Lower leg skin (tissue), 4 donors: ENCODE data around the gene WDR81. TPM values are rescaled to one million over a fixed set of nuclear protein-coding genes. Genes with fewer than 3 reads are reported as not detected.

Source experiments
- DNase-seq, 2 donors: peaks; one replicate each; pipeline ENCODE4 v3.0.0-alpha.2; 2019; ENCODE audit warnings: low spot score in 2 of 2
- H3K4me3 ChIP-seq: fragments of 200-600 bp; sonication (generic); 2 replicates; pipeline ENCODE4 v1.5.1; 2017; ENCODE audit warnings: mild to moderate bottlenecking, low read depth; ENCODE audit not compliant: poor library complexity, severe bottlenecking
- POLR2A ChIP-seq, 2 donors: fragments of 450-650 bp; IDR thresholded peaks; one replicate each; pipeline ENCODE4 v1.6.1; 2016 to 2017; ENCODE audit warnings: antibody characterized with exemption in 2 of 2, mild to moderate bottlenecking in 1 of 2, moderate library complexity in 1 of 2
- WGBS, 2 donors: methylation state at CpG; one replicate each; pipeline ENCODE4 v1.1.5; 2018; 5-methylcytosine and 5-hydroxymethylcytosine counted together
- intact Hi-C: fragments of 100-400 bp; cut with DNase I; formaldehyde crosslinking; loops from one replicate; pipeline ENCODE4 v1.15.0; 2023; ENCODE audit warnings: low total_unique reads
- total RNA-seq, 4 donors: library from RNA; depleted of rRNA; stranded (reverse); fragments of >200 nt; gene quantifications; one replicate each; pipeline ENCODE4 v1.1.0, GENCODE V29; 2016
- TF ChIP-seq, protein P1 (sequence below), 3 donors: fragments of 450-650 bp; IDR thresholded peaks; one replicate each; pipeline ENCODE4 v1.5.1; 2016; ENCODE audit warnings: antibody characterized with exemption in 3 of 3, mild to moderate bottlenecking in 3 of 3, moderate library complexity in 2 of 3

Gene WDR81
- total RNA-seq, 4 donors from 2014 or later = 42.9 to 64.4 (median 49.2) TPM

DNA sequence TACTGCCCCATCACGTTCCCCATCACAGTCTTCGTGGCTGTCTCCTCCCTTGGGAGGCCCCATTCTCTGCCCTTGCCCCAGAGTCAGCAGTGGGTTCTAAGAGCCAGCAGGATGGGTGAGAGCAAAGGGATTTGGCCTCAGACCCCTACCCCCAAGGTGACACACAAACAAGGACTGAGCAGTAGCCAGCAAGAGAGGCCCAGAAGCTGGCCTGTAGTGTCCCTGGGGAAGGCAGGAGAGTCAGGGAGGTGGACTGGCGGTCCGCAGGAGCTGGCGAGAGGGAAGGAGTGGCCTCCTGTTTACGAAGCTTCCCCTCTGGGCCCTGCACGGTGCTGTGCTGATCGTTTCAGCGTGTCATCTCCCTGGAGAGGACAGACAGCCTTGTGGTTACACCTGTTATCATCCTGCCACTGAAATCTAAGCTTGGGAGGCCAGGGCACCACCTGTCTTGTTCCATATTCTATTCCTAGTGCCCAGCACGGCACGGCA lies 8.4 kb downstream of the WDR81 start:
- TF ChIP-seq POLR2A (IDR thresholded peaks at IDR 0.05) = no peak
- TF ChIP-seq, protein P1, sequence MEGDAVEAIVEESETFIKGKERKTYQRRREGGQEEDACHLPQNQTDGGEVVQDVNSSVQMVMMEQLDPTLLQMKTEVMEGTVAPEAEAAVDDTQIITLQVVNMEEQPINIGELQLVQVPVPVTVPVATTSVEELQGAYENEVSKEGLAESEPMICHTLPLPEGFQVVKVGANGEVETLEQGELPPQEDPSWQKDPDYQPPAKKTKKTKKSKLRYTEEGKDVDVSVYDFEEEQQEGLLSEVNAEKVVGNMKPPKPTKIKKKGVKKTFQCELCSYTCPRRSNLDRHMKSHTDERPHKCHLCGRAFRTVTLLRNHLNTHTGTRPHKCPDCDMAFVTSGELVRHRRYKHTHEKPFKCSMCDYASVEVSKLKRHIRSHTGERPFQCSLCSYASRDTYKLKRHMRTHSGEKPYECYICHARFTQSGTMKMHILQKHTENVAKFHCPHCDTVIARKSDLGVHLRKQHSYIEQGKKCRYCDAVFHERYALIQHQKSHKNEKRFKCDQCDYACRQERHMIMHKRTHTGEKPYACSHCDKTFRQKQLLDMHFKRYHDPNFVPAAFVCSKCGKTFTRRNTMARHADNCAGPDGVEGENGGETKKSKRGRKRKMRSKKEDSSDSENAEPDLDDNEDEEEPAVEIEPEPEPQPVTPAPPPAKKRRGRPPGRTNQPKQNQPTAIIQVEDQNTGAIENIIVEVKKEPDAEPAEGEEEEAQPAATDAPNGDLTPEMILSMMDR (IDR thresholded peaks at IDR 0.05) = no peak
- 84 to 86% methylated on average over 11 of the region's 11 CpGs for WGBS, 2 donors
- H3K4me3 ChIP-seq = no peak overlapping the region
- intact Hi-C loops = no loop called here
- no peak for DNase-seq

DNA sequence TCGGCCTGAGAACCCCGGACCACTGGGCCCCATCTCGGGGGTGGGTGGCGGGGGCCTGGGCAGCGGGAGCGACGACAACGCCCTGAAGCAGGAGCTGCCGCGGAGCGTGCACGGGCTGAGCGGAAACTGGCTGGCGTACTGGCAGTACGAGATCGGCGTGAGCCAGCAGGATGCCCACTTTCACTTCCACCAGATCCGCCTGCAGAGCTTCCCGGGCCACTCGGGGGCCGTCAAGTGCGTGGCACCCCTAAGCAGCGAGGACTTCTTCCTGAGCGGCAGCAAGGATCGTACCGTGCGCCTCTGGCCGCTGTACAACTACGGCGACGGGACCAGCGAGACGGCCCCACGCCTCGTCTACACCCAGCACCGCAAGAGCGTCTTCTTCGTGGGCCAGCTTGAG lies 9.3 kb downstream of the WDR81 start:
- no peak for DNase-seq
- 92 to 96% methylated on average over 38 of the region's 38 CpGs for WGBS, 2 donors
- intact Hi-C loops = no loop called here
- no peak for TF ChIP-seq POLR2A (IDR thresholded peaks at IDR 0.05)
- TF ChIP-seq, protein P1 (IDR thresholded peaks at IDR 0.05) = no peak
- no peak overlapping the region for H3K4me3 ChIP-seq

DNA sequence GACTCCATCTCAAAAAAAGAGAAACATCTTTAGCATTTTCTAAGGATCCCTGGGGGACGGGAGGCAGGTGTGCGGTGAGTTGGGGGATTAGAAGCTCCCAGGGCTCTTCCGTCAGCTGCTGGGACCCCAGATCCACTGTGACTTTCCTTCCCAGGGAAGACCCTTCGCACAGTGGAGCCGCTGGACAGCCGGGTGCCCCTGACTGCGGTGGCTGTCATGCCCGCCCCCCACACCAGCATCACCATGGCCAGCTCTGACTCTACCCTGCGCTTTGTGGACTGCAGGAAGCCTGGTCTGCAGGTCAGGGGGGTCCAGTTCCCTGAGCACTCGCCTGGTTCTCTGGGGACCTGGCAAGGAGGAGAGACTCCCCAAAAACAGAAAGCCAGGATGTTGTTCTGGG lies 10.9 kb downstream of the WDR81 start:
- TF ChIP-seq, protein P1 (IDR thresholded peaks at IDR 0.05) = no peak
- TF ChIP-seq POLR2A (IDR thresholded peaks at IDR 0.05) = no peak
- intact Hi-C loops = no loop called here
- 94 to 97% methylated on average over 9 to 10 of the region's 10 CpGs for WGBS, 2 donors
- no peak for DNase-seq
- no peak overlapping the region for H3K4me3 ChIP-seq

DNA sequence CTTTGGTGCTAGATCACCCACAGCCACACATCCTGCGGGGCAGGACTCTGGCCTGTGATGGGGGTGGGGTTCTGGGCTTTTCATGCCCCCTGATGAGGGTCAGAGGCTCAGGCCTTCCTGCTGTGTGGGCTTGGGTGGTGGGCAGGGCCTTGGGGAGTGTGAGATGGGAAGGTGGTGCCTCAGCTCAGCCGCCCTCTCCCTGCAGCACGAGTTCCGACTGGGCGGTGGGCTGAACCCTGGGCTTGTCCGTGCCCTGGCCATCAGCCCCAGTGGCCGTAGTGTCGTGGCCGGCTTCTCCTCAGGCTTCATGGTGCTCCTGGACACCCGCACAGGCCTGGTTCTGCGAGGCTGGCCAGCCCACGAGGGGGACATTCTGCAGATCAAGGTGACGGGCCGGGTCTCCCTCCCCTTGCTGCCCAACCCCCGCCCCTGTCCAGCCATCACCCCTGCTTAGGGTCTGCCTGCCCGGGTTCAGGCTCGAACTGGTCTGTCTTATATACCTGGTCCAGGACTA lies 11.4 kb downstream of the WDR81 start:
- H3K4me3 ChIP-seq = no peak overlapping the region
- intact Hi-C loops = no loop called here
- 87 to 91% methylated on average over 14 to 16 of the region's 17 CpGs for WGBS, 2 donors
- TF ChIP-seq POLR2A (IDR thresholded peaks at IDR 0.05) = no peak
- TF ChIP-seq, protein P1 (IDR thresholded peaks at IDR 0.05) = no peak
- no peak for DNase-seq

DNA sequence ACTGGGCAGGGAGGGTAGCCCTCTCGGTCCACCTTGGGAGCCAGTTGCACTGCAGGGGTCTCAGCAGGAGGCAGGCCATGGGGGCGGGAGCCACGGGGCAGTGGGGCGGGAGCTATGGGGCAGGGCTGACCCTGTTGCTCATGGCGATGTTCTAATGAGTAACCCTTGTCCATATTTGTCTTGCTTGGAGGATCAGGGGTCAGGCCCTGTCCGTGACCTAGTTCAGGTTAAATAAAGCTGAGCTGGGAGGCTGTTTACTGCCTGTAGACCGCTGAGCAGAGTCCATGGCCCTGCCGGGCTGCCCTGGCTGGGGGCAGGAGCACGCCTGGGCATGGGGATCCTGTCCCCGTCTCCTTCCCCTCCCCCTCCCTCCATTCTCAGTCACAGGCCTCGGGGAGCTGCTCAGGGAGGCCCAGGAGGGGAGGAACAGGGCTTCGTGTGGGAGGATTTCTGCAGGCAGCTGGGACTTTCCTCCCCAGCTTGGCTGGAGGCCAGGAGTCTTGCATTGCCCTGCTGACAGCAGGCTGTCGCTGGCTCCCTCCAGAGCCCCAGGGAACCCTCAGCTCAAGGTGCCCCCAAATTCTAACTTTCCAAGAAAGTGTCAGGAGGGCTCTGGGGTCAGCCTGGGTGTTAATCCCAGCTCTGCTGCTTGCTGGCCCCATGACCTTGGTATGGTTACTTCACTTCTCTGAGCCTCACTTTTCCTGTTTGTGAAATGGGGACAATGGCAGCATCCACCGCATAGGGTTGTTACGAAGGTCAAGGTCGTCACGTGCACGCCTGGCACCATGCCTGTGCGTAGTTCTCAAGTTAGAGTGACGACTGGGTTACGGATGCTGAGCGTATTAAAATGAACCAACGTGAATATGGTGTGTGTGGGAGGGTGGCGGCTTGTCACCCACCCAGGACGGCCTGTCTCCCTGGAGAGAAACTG lies 12.1 kb downstream of the WDR81 start:
- DNase-seq = no peak
- H3K4me3 ChIP-seq = no peak overlapping the region
- TF ChIP-seq, protein P1 (IDR thresholded peaks at IDR 0.05) = peak in 1 of 3 donors; percentile 63
- TF ChIP-seq POLR2A (IDR thresholded peaks at IDR 0.05) = no peak
- WGBS, 2 donors = 55 to 63% methylated on average over 25 of the region's 25 CpGs
- intact Hi-C loops = no loop called here
